Esophagus squamous epithelium (tissue), 4 donors: ENCODE data around the gene SFXN5.

Source experiments
- POLR2A ChIP-seq, 4 donors: fragments of 450-650 bp; IDR thresholded peaks; one replicate each; pipeline ENCODE4 v1.6.1; 2017; ENCODE audit warnings: antibody characterized with exemption in 4 of 4, mild to moderate bottlenecking in 4 of 4, moderate library complexity in 3 of 4
- TF ChIP-seq, protein P1 (sequence below), 6 experiments: fragments of 450-650 bp in 4 of 6; fragments of 200-600 bp in 2 of 6; sonication (generic) in 2 of 6; IDR thresholded peaks; one replicate each; pipeline ENCODE4 v1.5.1; 2016 to 2019; ENCODE audit warnings: antibody characterized with exemption in 6 of 6, mild to moderate bottlenecking in 4 of 6, moderate library complexity in 4 of 6

DNA sequence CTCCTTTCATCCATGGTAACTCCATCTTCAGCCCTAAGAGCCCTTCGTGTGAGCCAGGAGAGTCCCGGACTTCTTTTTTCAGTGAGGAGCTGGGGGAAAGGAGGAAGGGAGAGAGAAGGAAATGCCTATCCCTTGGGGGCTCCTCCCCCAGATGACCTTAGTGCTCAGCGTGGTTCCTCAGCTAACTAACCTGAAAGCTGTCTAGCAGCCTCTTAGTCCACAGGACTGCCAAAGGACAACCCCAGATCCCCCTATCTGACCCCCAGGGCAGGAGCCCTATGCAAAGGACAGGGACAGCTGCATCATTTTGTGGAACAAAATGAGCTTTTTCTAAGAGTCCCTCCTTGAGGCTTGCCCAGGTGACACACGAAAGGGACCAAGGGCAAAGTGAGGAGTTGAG is 176.4 kb downstream of the SFXN5 start:
- no peak for TF ChIP-seq POLR2A (IDR thresholded peaks at IDR 0.05)
- TF ChIP-seq, protein P1, sequence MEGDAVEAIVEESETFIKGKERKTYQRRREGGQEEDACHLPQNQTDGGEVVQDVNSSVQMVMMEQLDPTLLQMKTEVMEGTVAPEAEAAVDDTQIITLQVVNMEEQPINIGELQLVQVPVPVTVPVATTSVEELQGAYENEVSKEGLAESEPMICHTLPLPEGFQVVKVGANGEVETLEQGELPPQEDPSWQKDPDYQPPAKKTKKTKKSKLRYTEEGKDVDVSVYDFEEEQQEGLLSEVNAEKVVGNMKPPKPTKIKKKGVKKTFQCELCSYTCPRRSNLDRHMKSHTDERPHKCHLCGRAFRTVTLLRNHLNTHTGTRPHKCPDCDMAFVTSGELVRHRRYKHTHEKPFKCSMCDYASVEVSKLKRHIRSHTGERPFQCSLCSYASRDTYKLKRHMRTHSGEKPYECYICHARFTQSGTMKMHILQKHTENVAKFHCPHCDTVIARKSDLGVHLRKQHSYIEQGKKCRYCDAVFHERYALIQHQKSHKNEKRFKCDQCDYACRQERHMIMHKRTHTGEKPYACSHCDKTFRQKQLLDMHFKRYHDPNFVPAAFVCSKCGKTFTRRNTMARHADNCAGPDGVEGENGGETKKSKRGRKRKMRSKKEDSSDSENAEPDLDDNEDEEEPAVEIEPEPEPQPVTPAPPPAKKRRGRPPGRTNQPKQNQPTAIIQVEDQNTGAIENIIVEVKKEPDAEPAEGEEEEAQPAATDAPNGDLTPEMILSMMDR (IDR thresholded peaks at IDR 0.05): no peak
